ENCODE results near the gene WDR90. TPM values are rescaled to one million over a fixed set of nuclear protein-coding genes. Genes with fewer than 3 reads are reported as not detected.

The WDR90 gene
- total RNA-seq, 4 donors from 2014 or later, result 6.7 to 30.1 (median 8.4) TPM

DNA sequence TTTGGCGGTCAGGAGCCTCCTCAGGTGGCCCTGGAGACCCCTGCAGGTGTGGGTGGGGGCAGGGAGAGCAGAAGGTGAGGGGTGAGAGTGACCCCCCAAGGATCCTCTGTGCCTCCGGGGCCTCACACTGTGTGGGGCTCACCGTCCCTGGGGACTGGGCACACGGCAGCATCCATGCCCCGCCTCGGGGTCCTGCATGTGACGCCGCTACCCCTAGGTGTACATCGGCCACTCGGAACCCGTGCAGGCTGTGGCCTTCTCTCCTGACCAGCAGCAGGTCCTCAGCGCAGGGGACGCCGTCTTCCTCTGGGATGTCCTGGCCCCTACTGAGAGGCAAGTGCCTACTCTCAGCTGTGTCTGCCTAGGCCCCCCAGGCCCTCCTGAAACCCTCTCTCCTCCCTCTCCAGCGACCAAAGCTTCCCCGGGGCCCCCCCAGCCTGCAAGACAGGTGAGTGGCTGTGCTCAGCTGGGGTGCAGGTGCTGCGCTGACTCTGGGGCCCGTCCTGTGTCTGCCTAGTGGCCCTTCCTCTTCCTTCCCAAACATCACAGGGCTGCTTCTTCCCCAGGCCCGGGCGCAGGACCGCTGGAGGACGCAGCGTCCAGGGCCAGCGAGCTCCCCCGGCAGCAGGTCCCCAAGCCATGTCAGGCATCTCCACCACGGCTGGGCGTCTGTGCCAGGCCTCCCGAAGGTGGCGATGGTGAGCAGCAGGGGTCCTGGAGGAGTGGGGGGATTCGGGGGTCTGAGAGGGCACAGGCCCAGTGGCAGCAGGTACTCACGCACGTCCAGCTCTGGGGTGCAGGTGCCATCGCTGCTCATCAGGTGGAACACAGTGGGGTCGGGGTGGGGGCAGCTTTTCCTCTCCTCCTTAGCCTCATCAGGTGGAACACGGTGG, 9.8 kb downstream of the WDR90 start:
- TF ChIP-seq, protein P1, sequence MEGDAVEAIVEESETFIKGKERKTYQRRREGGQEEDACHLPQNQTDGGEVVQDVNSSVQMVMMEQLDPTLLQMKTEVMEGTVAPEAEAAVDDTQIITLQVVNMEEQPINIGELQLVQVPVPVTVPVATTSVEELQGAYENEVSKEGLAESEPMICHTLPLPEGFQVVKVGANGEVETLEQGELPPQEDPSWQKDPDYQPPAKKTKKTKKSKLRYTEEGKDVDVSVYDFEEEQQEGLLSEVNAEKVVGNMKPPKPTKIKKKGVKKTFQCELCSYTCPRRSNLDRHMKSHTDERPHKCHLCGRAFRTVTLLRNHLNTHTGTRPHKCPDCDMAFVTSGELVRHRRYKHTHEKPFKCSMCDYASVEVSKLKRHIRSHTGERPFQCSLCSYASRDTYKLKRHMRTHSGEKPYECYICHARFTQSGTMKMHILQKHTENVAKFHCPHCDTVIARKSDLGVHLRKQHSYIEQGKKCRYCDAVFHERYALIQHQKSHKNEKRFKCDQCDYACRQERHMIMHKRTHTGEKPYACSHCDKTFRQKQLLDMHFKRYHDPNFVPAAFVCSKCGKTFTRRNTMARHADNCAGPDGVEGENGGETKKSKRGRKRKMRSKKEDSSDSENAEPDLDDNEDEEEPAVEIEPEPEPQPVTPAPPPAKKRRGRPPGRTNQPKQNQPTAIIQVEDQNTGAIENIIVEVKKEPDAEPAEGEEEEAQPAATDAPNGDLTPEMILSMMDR (IDR thresholded peaks at IDR 0.05; ENCODE audit: low read depth), result no peak

DNA sequence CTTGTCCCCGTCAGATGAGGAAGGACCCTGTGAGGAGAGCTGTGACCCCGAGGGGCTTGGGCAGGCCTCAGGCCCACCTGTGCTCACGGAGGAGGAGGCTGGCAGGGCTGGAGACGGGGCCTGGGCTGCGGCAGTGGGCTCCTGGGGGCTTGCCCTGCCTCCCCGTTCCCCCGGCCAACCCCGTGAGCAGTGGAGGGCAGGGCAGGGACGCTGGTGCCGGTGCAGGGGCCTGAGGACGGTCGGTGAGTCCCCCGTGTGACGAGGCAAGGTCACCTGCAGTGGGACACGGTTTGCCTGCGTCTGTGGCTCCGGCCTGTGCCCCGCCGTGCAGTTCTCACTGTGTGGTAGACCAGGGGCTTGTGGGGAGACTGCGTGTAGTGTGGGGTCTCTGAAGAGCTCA, 10.5 kb downstream of the WDR90 start:
- TF ChIP-seq, protein P1 (IDR thresholded peaks at IDR 0.05; ENCODE audit: low read depth), result no peak

DNA sequence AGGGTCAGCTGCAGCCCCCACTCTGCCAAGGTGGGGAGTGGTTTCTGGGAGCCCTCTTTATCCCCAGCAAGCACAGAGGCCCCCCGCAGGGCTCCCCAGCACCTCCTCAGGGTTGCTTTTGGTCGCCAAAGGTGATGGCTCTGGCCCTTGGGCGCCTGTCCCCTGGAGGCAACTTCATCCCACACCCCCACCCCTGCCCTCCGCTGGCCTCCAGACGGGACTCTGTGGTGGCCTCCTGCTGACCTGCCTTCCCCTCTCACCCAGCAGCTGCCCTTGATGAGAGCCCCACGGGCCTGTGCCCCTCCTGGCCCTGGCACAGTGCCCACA, 10.9 kb downstream of the WDR90 start:
- TF ChIP-seq, protein P1 (IDR thresholded peaks at IDR 0.05; ENCODE audit: low read depth), result no peak

DNA sequence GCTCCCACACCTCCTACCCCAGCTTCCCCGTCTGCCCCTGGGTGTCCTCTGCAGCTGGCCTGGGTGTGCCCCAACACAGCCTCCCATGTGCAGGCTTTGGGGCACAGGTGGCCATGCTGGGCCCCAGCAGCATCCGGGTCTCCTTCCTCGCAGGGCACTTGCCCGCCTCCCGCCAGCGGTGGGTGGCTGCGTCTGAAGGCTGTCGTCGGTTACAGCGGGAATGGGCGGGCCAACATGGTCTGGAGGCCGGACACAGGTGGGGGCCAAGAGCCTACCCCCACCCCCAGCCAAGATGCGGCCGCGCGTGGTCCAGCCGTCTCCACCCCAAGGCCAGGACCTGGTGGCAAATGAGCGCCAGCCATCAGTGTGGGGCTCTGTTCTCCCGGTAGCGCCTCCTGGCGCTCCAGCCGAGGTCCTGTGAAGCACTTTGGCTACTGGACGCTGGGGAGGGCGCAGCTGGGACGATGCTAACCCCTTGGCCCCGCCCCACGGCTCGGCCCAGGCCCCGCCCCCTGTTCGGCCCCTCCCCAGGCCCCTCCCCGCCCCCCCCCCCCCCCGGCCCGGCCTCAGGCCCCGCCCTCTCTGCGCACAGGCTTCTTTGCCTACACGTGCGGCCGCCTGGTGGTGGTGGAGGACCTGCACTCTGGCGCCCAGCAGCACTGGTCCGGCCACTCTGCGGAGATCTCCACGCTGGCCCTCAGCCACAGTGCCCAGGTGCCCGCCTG, 11.5 kb downstream of the WDR90 start:
- TF ChIP-seq, protein P1 (IDR thresholded peaks at IDR 0.05; ENCODE audit: low read depth), result no peak

DNA sequence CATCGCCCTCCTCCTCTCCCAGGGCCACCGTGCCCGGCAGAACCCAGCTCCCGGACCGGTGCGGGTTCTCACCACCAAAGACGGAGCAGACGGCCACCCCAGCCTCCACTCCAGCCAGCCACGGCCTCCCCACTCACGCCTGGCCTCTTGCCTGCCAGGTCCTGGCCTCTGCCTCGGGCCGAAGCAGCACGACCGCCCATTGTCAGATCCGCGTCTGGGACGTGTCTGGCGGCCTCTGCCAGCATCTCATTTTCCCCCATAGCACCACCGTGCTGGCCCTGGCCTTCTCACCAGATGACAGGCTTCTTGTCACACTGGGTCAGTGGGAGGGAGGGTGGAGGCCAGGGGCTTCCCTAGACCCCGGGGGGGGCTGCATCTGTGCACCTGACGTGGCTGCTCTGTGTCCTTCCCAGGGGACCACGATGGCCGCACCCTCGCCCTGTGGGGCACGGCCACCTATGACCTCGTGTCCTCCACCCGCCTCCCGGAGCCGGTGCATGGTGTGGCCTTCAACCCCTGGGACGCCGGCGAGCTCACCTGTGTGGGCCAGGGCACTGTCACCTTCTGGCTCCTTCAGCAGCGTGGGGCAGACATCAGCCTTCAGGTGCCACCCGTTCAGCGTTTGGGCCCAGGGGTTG, 12.1 kb downstream of the WDR90 start:
- TF ChIP-seq, protein P1 (IDR thresholded peaks at IDR 0.05; ENCODE audit: low read depth), result no peak

DNA sequence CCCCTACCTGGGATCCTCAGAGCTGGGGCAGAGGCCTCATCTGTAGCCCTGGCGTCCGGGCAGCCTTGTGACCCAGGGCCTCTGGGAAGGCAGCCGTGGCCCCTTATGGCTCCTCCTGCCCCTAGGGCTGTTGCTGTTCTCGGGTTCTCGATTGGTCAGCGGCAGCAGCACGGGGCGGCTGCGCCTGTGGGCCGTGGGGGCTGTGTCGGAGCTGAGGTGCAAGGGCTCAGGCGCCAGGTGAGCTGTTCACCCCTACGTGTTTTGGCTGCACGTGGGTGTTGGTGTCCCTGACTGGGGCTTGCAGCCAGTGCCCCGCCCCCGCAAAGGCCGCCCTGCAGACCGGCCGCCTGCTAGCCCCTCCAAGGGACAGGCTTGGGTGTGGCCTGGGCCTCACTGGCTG, 12.9 kb downstream of the WDR90 start:
- TF ChIP-seq, protein P1 (IDR thresholded peaks at IDR 0.05; ENCODE audit: low read depth), result no peak

DNA sequence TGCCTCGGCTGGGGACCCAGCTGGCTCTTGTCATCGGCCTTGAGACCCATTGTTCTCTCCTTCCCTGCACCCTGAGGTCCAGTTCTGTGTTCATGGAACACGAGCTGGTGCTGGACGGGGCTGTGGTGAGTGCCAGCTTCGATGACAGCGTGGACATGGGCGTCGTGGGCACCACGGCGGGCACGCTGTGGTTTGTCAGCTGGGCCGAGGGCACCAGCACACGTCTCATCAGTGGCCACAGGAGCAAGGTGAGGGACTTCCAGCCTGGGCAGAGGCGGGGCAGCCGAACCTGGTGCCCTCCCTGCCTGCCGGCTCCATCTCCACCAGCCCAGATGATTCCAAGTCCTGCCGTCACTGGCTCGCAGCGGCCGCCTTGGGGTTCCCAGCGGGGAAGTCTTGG, 13.4 kb downstream of the WDR90 start:
- TF ChIP-seq, protein P1 (IDR thresholded peaks at IDR 0.05; ENCODE audit: low read depth), result no peak
